DMS 273 (cell line): ENCODE data around the gene TWF2.
A peak's percentile ranks its signal among the peaks of the same experiment; 100 is the strongest.

ENCODE experiments used
- DNase-seq: peaks from one replicate; lab custom pipeline; 2025; ENCODE audit not compliant: unreplicated experiment; lab: John Stamatoyannopoulos, UW

Gene TWF2

DNA sequence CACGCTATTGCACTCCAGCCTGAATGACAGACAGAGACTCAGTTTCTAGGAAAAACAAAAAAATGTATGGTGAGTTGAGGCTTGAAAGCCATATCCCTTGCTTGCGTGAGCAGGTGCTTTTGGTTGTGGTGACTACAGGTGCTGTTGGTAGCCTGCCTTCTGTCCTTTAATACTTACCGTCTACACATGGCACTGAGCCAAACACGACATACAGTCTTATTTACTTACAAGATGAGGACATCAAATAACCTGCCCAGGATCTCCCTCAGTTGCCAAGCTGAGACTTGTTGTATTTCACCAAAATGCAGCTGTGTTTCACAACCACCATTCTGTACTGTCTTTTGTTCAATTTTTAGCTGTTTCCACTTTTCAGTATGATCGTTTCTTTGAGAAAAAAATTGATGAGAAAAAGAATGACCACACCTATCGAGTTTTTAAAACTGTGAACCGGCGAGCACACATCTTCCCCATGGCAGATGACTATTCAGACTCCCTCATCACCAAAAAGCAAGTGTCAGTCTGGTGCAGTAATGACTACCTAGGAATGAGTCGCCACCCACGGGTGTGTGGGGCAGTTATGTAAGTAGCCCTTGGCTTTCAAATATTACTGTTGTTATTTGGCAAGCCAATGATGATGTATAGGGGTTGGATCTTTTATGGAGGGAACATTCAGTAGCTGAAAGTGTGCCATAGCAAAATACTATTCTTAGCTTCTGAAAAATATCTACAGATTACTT is 34.5 kb downstream of the TWF2 start:
- DNase-seq = peak; percentile 24

DNA sequence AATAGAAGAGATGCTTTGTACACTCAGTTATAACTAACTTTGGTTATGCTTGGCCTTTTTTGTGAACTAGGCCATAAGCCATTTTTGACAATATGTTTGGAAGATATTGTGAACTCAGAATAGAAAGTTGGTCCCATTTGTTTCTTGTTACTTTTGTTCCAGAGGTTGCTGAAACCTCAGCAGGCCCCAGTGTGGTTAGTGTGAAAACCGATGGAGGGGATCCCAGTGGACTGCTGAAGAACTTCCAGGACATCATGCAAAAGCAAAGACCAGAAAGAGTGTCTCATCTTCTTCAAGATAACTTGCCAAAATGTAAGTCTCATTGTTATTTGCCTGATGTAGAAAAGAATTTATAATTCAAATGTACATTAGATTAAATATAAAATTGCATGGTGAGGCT is 35.3 kb downstream of the TWF2 start:
- DNase-seq = no peak

DNA sequence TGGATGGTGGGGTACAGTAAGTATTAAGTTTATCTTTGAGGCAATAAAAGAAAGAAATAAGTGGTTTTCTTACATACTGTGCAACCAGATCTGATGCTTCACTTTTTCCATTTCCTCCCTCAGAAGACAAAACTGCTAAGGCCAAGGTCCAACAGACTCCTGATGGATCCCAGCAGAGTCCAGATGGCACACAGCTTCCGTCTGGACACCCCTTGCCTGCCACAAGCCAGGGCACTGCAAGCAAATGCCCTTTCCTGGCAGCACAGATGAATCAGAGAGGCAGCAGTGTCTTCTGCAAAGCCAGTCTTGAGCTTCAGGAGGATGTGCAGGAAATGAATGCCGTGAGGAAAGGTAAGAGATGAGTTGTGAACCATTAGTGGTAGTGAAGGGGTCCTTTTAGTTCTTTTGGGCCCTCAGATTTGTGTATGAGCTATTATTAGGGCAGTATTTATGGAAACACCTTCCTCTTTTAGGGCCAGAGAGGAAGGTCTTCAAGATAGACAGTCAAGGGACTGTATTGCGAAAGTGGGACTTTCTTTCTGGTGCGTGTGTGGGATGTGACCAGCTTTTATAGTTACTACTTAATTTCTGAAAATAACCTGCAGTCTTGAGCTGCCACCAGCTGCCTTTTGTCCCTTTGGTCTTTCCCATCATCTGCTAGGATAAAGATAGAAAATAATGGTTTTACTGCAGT is 36.4 kb downstream of the TWF2 start:
- no peak for DNase-seq

DNA sequence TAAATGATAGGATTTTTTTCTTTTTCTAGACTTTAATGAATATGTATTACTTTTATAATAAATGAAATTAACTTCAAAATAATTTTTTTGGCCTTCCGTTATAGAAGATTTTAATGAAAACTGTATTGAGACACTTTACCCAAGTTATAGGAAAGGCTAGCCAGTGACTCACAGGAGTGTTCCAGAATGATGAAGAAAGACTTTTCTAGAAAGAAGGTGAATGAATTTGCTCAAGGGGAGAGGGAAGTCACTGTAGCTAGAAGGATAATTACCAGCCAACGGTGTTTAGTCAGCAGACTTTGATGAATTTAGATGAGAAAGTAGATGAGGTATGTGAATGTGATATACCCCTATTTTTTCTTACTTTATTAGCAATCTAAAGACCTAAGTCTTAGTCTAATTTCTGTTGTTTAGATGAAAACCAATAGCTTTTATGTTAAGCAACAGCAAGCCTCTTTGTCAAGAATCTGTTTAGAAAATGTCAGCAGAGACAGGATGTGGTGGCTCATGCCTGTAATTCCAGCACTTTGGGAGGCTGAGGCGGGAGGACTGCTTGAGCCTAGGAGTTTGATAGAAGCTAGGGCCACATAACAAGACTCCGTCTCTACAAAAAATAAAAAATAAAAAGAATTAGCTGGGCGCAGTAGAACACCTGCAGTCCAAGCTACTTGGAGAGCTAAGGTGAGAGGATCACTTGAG is 37.8 kb downstream of the TWF2 start:
- no peak for DNase-seq

DNA sequence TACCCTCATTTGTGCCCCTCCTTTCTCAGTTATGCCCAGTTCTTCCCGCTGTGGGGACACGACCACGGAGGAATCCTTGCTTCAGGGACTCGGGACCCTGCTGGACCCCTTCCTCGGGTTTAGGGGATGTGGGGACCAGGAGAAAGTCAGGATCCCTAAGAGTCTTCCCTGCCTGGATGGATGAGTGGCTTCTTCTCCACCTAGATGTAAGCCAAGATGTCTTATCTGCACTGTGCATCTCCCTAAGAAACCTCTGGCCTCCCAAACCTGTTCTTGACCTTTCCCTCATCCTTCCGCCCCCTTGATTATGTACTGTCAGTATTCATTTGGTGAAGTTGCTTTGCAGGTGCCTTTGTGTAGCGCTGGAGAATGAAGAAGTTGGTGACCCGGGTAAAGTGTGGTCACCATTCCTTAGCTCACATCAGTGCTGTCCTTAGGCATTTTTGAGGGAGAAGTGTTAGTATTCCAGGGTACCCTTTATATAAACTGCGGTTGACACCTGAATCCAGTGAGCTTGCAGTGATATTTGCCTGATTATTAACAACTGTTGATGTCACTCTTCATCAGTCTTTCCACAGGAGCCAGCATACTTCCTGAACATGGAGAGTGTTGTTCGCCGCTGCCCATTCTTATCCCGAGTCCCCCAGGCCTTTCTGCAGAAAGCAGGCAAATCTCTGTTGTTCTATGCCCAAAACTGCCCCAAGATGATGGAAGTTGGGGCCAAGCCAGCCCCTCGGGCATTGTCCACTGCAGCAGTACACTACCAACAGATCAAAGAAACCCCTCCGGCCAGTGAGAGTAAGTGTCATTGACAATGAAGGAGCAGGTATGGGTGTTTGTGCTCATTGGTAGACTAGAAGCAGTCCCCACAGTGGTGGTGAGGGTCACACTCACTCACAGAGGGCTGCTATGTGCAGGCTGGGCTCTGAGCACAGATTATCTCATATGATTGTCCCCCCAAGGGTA is 40.0 kb downstream of the TWF2 start:
- no peak for DNase-seq

GRCh38 chr3:52197842-52198625 is 40.9 kb downstream of the TWF2 start, which contains the start of gene ALAS1:
Gene ALAS1 (plus strand): TSS chr3:52198160. CDS start chr3:52199242, 1,082 bp downstream.
- DNase-seq = peak; percentile 94

DNA sequence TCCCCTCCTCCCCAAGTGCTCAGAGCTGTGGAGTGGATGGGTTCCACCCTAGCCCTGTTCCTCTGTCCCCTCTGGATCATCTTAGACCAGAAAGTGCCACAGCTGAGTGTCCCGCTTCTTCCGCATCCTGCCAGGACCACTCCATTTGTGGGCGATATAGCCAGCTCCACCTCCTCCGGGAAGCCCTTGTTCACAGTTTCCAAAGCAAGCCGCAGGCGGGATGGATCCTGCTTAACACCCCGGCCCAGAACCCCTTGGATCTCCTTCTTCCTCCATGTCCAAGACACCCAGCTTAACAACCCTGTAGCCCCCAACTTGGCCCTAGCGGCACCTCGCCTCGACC is 41.5 kb downstream of the TWF2 start:
- no peak for DNase-seq

- DNase-seq = no peak
These were observed 42.0 kb downstream of the TWF2 start for GRCh38 chr3:52196977-52197376.

- DNase-seq = no peak
These were observed 43.1 kb downstream of the TWF2 start for GRCh38 chr3:52195823-52196331.

DNA sequence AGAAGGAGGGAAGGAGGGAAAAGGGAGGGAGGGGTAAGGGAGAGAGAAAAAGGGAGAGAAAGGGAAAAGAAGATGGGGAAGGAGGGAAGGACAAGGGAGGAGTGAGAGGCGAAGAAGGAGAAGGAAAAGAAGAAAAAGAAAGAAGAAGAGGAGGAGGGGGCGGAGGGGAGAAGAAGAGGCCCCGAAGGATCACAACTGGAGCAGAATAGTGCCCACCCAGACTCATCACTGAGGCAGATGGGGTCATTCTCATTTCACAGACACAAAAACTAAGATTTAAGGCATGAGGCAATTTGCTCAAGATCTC is 43.7 kb downstream of the TWF2 start:
- DNase-seq = no peak

DNA sequence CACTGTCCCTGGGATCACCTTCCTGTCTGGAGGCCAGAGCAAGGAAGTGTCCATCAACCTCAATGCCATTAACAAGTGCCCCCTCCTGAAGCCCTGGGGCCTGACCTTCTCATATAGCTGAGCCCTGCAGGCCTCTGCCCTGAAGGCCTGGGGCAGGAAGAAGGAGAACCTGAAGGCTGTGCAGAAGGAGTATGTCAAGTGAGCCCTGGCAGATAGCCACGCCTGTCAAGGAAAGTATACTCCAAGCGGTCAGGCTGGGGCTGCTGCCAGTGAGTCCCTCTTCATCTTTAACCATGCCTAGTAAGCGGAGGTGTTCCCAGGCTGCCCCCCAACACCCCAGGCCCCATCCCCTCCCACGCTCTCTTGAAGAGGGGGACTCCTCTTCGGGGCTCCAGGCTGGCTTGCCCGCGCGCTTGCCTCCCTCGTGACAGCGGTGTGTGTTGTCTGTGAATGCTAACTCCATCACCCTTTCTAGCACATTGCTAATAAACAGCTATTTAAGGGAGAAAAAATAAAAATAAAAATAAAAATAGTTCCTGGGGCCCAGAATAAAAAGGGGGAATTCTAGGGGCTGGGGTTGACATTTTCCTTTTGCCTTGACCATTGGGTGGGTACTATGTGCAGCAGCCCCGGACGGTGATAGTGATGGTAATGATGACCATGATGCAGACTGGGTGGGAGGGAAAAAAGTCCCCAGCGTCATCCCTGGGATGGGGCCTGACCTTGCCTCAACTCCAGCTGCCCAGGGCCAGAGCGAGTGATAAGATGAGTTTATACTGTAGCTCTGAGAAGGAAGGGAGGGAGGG is 44.3 kb downstream of the TWF2 start:
- DNase-seq = no peak

GRCh38 chr3:52193065-52193464 is 45.9 kb downstream of the TWF2 start:
- peak; percentile 35 for DNase-seq

DNA sequence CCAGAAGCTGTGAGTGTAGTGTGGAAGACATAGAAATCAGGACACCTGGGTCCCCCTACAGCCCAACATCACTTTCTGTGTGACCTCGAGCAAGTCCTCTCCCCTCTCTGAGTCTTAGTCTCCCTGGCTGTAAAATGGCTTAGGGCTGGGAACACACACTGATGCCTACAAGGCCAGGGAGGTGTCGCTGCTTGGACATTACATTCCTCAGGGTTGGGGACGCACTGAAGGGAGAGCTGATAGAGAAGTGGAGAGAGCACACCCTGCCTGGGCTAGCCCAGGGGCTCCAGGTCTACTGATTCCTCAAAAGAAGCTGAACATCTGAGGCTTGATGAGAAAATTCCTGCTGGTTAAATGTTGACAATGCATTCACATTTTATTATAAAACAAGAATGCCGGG is 47.3 kb downstream of the TWF2 start:
- no peak for DNase-seq

GRCh38 chr3:52190294-52191074 is 48.5 kb downstream of the TWF2 start:
- DNase-seq = no peak

- no peak for DNase-seq
These were observed 50.4 kb downstream of the TWF2 start for GRCh38 chr3:52188556-52188955.

- no peak for DNase-seq
These were observed 52.2 kb downstream of the TWF2 start for GRCh38 chr3:52186729-52187128.

- no peak for DNase-seq
These were observed 53.1 kb downstream of the TWF2 start for GRCh38 chr3:52185837-52186236.

DNA sequence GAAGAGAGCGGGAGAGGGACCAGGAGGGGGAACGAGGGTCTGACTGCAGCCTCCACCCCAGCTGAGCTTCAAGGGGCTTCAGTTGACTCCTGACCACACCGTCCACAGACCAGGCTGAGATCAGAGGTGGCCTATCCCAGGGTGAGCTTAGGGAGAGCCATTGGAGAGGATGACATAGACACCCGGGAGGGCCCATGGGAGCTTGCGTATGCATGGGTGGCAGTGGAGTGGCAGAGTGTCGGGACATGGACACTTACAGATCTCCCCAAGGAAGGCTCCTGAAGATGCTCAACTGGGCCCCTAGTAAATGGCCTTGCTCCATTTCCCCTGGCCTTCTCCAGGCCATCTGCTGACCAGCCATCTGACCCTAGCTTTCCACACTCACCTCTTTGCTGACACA is 53.6 kb downstream of the TWF2 start:
- DNase-seq = no peak

DNA sequence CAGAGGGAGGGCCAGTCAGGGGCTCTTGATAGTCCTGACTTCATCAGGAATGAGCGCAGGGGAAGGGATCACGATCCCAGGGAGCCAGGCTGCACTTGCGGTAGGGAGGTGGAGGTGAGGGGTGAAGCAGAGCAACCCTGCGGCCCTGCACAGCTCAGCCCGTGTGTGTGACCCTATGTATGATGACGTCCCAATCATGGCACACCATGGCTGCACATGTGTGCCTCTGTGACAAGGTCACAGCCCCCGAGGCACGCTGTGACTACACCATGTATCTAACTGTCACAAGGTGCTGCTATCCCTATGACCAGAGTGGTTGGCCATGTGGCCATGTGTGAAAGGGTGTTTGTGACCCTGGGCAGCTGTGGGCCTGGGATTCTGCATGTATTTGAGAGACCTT is 54.3 kb downstream of the TWF2 start:
- DNase-seq = no peak
